HEK293 (cell line): ENCODE results near the gene UST.
"Not testable (repeated sequence)": the region's sequence is repeated elsewhere in the genome, so short reads cannot be mapped to it uniquely, and the experiment has no call there.

Experiments used
- CTCF ChIA-PET: fragments of 350-600 bp; formaldehyde crosslinking; extraction: SDS; loops from one replicate; lab custom pipeline; 2021; ENCODE audit warnings: antibody characterized with exemption; lab: Yijun Ruan, JAX
- POLR2A ChIA-PET: fragments of 300-600 bp; formaldehyde crosslinking; extraction: SDS; loops from one replicate; lab custom pipeline; 2020; ENCODE audit warnings: antibody characterized with exemption, inconsistent platforms; lab: Yijun Ruan, JAX
- H3K27ac ChIP-seq: fragments of 200-500 bp; sonication (Bioruptor generic); 2 replicates; pipeline ENCODE4 v1.5.1; 2014; ENCODE audit warnings: low read depth, low read length, control low read depth, inconsistent platforms; ENCODE audit errors: extremely low read depth
- H3K36me3 ChIP-seq, 2 experiments: fragments of 200-500 bp in 1 of 2; sonication (Bioruptor generic) in 1 of 2; 1 replicate in 1 of 2; 2 replicates in 1 of 2; pipeline ENCODE4 v1.5.1; 2014 to 2017; ENCODE audit warnings: inconsistent platforms in 2 of 2, low read length in 2 of 2; ENCODE audit not compliant: control insufficient read depth in 2 of 2, insufficient read depth in 1 of 2
- H3K4me1 ChIP-seq: fragments of 200-500 bp; sonication (Bioruptor generic); 2 replicates; pipeline ENCODE4 v1.5.1; 2014; ENCODE audit warnings: mild to moderate bottlenecking, low read length, inconsistent platforms; ENCODE audit not compliant: control insufficient read depth, insufficient read depth
- H3K4me3 ChIP-seq: 2 replicates; pipeline ENCODE4 v1.5.1; 2011; ENCODE audit warnings: low read depth, mild to moderate bottlenecking, control low read depth, low read length, moderate library complexity
- H3K9me3 ChIP-seq: fragments of 200-500 bp; sonication (Bioruptor generic); 2 replicates; pipeline ENCODE4 v1.5.1; 2014; ENCODE audit warnings: low read depth, low read length, inconsistent platforms; ENCODE audit not compliant: control insufficient read depth, insufficient read depth
- GFI1B ChIP-seq: fragments of 450-650 bp; formaldehyde crosslinking; IDR thresholded peaks from 2 replicates; pipeline ENCODE4 v1.5.1; 2016; ENCODE audit warnings: missing biosample characterization, missing genetic modification characterization
- MZF1 ChIP-seq: fragments of 450-650 bp; formaldehyde crosslinking; IDR thresholded peaks from 2 replicates; pipeline ENCODE4 v1.5.1; 2017; ENCODE audit warnings: missing biosample characterization, missing genetic modification characterization, borderline replicate concordance
- ZBTB49 ChIP-seq: fragments of 450-650 bp; formaldehyde crosslinking; IDR thresholded peaks from 2 replicates; pipeline ENCODE4 v1.5.1; 2016; ENCODE audit warnings: missing biosample characterization, missing genetic modification characterization, low read depth
- ZNF133 ChIP-seq: fragments of 450-650 bp; formaldehyde crosslinking; IDR thresholded peaks from 2 replicates; pipeline ENCODE4 v1.5.1; 2016; ENCODE audit warnings: missing biosample characterization, missing genetic modification characterization
- ZNF140 ChIP-seq: fragments of 450-650 bp; formaldehyde crosslinking; IDR thresholded peaks from 2 replicates; pipeline ENCODE4 v1.5.1; 2016; ENCODE audit warnings: missing biosample characterization, missing genetic modification characterization
- ZNF148 ChIP-seq: fragments of 450-650 bp; formaldehyde crosslinking; IDR thresholded peaks from 2 replicates; pipeline ENCODE4 v1.5.0; 2017; ENCODE audit warnings: missing biosample characterization, missing genetic modification characterization, borderline replicate concordance
- ZNF169 ChIP-seq: fragments of 450-650 bp; formaldehyde crosslinking; IDR thresholded peaks from 2 replicates; pipeline ENCODE4 v1.5.1; 2016; ENCODE audit warnings: missing biosample characterization, missing genetic modification characterization
- ZNF184 ChIP-seq: fragments of 450-650 bp; IDR thresholded peaks from 2 replicates; pipeline ENCODE4 v1.5.1; 2018; ENCODE audit warnings: missing biosample characterization, mild to moderate bottlenecking, missing genetic modification characterization
- ZNF2 ChIP-seq: fragments of 450-650 bp; formaldehyde crosslinking; IDR thresholded peaks from 2 replicates; pipeline ENCODE4 v1.5.1; 2016; ENCODE audit warnings: missing biosample characterization, missing genetic modification characterization
- ZNF221 ChIP-seq: fragments of 450-650 bp; formaldehyde crosslinking; IDR thresholded peaks from 2 replicates; pipeline ENCODE4 v1.5.1; 2017; ENCODE audit warnings: missing biosample characterization, missing genetic modification characterization, borderline replicate concordance
- ZNF302 ChIP-seq: fragments of 450-650 bp; formaldehyde crosslinking; IDR thresholded peaks from 2 replicates; pipeline ENCODE4 v1.5.1; 2016; ENCODE audit warnings: missing biosample characterization, missing genetic modification characterization, low read depth
- ZNF623 ChIP-seq: fragments of 450-650 bp; formaldehyde crosslinking; IDR thresholded peaks from 2 replicates; pipeline ENCODE4 v1.5.1; 2016; ENCODE audit warnings: missing biosample characterization, missing genetic modification characterization
- ZNF639 ChIP-seq: fragments of 450-650 bp; formaldehyde crosslinking; IDR thresholded peaks from 2 replicates; pipeline ENCODE4 v1.5.1; 2016; ENCODE audit warnings: missing biosample characterization, missing genetic modification characterization
- ZNF664 ChIP-seq: fragments of 450-650 bp; formaldehyde crosslinking; IDR thresholded peaks from 2 replicates; pipeline ENCODE4 v1.5.1; 2016; ENCODE audit warnings: missing biosample characterization, missing genetic modification characterization
- ZSCAN23 ChIP-seq: fragments of 450-650 bp; formaldehyde crosslinking; IDR thresholded peaks from 2 replicates; pipeline ENCODE4 v1.5.1; 2016; ENCODE audit warnings: missing biosample characterization, missing genetic modification characterization
- TF ChIP-seq, protein P1 (sequence below): fragments of 450-650 bp; formaldehyde crosslinking; IDR thresholded peaks from 2 replicates; pipeline ENCODE4 v1.5.1; 2016; ENCODE audit warnings: missing biosample characterization, missing genetic modification characterization

The UST gene

DNA sequence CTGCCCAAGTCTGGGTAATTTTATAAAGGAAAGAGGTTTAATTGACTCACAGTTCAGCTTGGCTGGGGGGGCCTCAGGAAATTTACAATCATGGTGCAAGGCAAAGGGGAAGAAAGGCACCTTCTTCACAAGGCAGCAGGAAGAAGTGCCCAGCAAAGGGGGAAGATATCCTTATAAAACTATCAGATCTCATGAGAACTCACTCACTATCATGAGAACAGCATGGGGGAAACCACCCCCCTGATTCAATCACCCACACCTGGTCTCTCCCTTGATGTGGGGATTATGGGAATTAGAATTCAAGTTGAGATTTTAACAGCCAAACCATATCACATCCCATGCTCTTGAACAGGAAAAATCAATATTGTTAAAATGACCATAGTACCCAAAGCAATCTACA lies 355.5 kb downstream of the UST start:
- POLR2A ChIA-PET: no interaction called here
- TF ChIP-seq ZNF184 (tag by site-specific recombination) (no peak), ZNF623 (no peak), ZNF664 (no peak), MZF1 (no peak), ZNF639 (tag by site-specific recombination) (no peak), ZNF148 (tag by site-specific recombination) (no peak), ZNF221 (tag by site-specific recombination) (no peak), ZBTB49 (tag by site-specific recombination) (no peak), ZSCAN23 (tag by site-specific recombination) (no peak), ZNF133 (tag by site-specific recombination) (no peak), ZNF140 (no peak), GFI1B (no peak), ZNF2 (no peak), ZNF169 (tag by site-specific recombination) (no peak)
- TF ChIP-seq, protein P1, sequence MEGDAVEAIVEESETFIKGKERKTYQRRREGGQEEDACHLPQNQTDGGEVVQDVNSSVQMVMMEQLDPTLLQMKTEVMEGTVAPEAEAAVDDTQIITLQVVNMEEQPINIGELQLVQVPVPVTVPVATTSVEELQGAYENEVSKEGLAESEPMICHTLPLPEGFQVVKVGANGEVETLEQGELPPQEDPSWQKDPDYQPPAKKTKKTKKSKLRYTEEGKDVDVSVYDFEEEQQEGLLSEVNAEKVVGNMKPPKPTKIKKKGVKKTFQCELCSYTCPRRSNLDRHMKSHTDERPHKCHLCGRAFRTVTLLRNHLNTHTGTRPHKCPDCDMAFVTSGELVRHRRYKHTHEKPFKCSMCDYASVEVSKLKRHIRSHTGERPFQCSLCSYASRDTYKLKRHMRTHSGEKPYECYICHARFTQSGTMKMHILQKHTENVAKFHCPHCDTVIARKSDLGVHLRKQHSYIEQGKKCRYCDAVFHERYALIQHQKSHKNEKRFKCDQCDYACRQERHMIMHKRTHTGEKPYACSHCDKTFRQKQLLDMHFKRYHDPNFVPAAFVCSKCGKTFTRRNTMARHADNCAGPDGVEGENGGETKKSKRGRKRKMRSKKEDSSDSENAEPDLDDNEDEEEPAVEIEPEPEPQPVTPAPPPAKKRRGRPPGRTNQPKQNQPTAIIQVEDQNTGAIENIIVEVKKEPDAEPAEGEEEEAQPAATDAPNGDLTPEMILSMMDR: no peak
- TF ChIP-seq, all 188 proteins: peak for 0
- no peak overlapping the region for H3K4me3 ChIP-seq
- H3K36me3 ChIP-seq: no peaks in the 10 kb centered on the region
- H3K4me1 ChIP-seq: no peaks in the 10 kb centered on the region
- no peak overlapping the region for H3K27ac ChIP-seq
- H3K9me3 ChIP-seq: no peaks in the 10 kb centered on the region
- CTCF ChIA-PET: interaction anchor here (0.7 kb wide), 1 partner anchor 154 kb away, joined by 3 read pairs; no protein-coding TSS in a partner anchor

- H3K36me3 ChIP-seq, H3K9me3 ChIP-seq, POLR2A ChIA-PET, H3K27ac ChIP-seq, H3K4me1 ChIP-seq, H3K4me3 ChIP-seq: not testable (repeated sequence)
- CTCF ChIA-PET: interaction anchor here (1.4 kb wide), 1 partner anchor 328 kb away, joined by 3 read pairs; no protein-coding TSS in a partner anchor
Observed at GRCh38 chr6:149103950-149104349, 357.1 kb downstream of the UST start.

- CTCF ChIA-PET: no interaction called here
Observed at GRCh38 chr6:149107520-149107919, 360.7 kb downstream of the UST start.

More at GRCh38 chr6:149107520-149107919, 360.7 kb downstream of the UST start:
- H3K4me3 ChIP-seq: no peak overlapping the region
- POLR2A ChIA-PET: no interaction called here
- H3K4me1 ChIP-seq: no peaks in the 10 kb centered on the region
- no peak for TF ChIP-seq ZNF302
- TF ChIP-seq, all 188 proteins: peak for 0
- Histone ChIP-seq H3K36me3 (no peaks in the 10 kb centered on the region), H3K9me3 (no peaks in the 10 kb centered on the region), H3K27ac (no peak overlapping the region)
